HCT116 (cell line): ENCODE data around the gene UBASH3B. TPM values are rescaled to one million over a fixed set of nuclear protein-coding genes. Genes with fewer than 3 reads are reported as not detected.

ENCODE experiments used
- ATAC-seq: fragments of 200-7000 bp; cut with Tn5 transposase; 2 replicates; pipeline ENCODE4 v1.9.1; 2020; ENCODE audit warnings: mild to moderate bottlenecking, moderate library complexity
- BruUV-seq: library from RNA; stranded (reverse); fragments of 400-500 nt; replicated peaks from 2 replicates; lab custom pipeline; 2021; lab: Mats Ljungman, UMichigan
- CTCF ChIA-PET: fragments of 300-600 bp; sonication (Branson Sonifier 250); formaldehyde crosslinking; loops from one replicate; lab custom pipeline; 2021; ENCODE audit warnings: antibody characterized with exemption; lab: Charles Lee
- POLR2A ChIA-PET: fragments of 300-600, 350-600 bp; sonication (Branson Sonifier 250); formaldehyde crosslinking; loops from one replicate; lab custom pipeline; 2021; ENCODE audit warnings: antibody characterized with exemption; lab: Charles Lee
- RAD21 ChIA-PET, 2 experiments: fragments of 300-600 bp; sonication (Branson Sonifier 250); formaldehyde crosslinking; loops; one replicate each; lab custom pipeline; 2023; ENCODE audit warnings: low total read pairs in 2 of 2; ENCODE audit not compliant: uncharacterized antibody in 2 of 2, unreplicated experiment in 2 of 2, low non-redundant PET in 1 of 2; lab: Charles Lee
- DNase-seq: peaks from one replicate; pipeline ENCODE4 v3.0.0-alpha.2; 2010; ENCODE audit warnings: low read depth, low spot score
- H2AFZ ChIP-seq: fragments of 200-600 bp; shearing (Covaris generic), sonication (generic); 2 replicates; pipeline ENCODE4 v1.6.1; 2017; ENCODE audit warnings: low read depth, mixed run types, mixed read lengths, antibody characterized with exemption, low read length; ENCODE audit not compliant: poor library complexity, severe bottlenecking
- H3K27ac ChIP-seq: 2 replicates; pipeline ENCODE4 v1.5.1; 2012; ENCODE audit warnings: low read depth, low read length
- H3K27me3 ChIP-seq: fragments of 200-600 bp; sonication (generic); 2 replicates; pipeline ENCODE4 v1.6.1; 2016; ENCODE audit warnings: mixed run types, low read length, mixed read lengths; ENCODE audit not compliant: insufficient read depth
- H3K36me3 ChIP-seq, 2 experiments: fragments of 200-500 bp in 1 of 2; fragments of 200-600 bp in 1 of 2; sonication (Bioruptor generic) in 1 of 2; sonication (generic) in 1 of 2; 2 replicates each; pipeline versions ENCODE4 v1.5.1 to v1.6.1; 2014 to 2016; ENCODE audit warnings: low read length in 2 of 2, inconsistent platforms in 1 of 2, mixed read lengths in 1 of 2, mixed run types in 1 of 2; ENCODE audit not compliant: insufficient read depth in 2 of 2, control insufficient read depth in 1 of 2
- H3K4me1 ChIP-seq, 2 experiments: fragments of 200-600 bp in 1 of 2; sonication (generic) in 1 of 2; 2 replicates each; pipeline versions ENCODE4 v1.5.1 to v1.6.1; 2012 to 2017; ENCODE audit warnings: low read length in 2 of 2, inconsistent platforms in 1 of 2, mild to moderate bottlenecking in 1 of 2, mixed read lengths in 1 of 2, mixed run types in 1 of 2, moderate library complexity in 1 of 2; ENCODE audit not compliant: insufficient read depth in 2 of 2, control insufficient read depth in 1 of 2
- H3K4me2 ChIP-seq: fragments of 200-600 bp; sonication (generic); 2 replicates; pipeline ENCODE4 v1.6.1; 2017; ENCODE audit warnings: mixed run types, low read length, mixed read lengths
- H3K4me3 ChIP-seq, 2 experiments: fragments of 200-600 bp in 1 of 2; sonication (generic) in 1 of 2; replicated peaks in 1 of 2; 2 replicates each; pipeline ENCODE4 v1.5.1; 2011 to 2016; ENCODE audit warnings: low read length in 2 of 2, control low read depth in 1 of 2, low read depth in 1 of 2, mild to moderate bottlenecking in 1 of 2, mixed read lengths in 1 of 2, mixed run types in 1 of 2
- H3K79me2 ChIP-seq: fragments of 200-600 bp; sonication (generic); 2 replicates; pipeline ENCODE4 v1.6.1; 2017; ENCODE audit warnings: mild to moderate bottlenecking, mixed run types, low read length, moderate library complexity, mixed read lengths; ENCODE audit not compliant: insufficient read depth
- H3K9ac ChIP-seq: fragments of 200-600 bp; sonication (generic); 2 replicates; pipeline ENCODE4 v1.6.1; 2016; ENCODE audit warnings: low read length, mixed read lengths
- H3K9me2 ChIP-seq: fragments of 200-600 bp; sonication (generic), shearing (Covaris generic); 2 replicates; pipeline ENCODE4 v1.6.1; 2017; ENCODE audit warnings: mixed run types, mild to moderate bottlenecking, moderate library complexity; ENCODE audit not compliant: insufficient read depth
- H3K9me3 ChIP-seq, 2 experiments: fragments of 200-500 bp in 1 of 2; fragments of 200-600 bp in 1 of 2; sonication (Bioruptor generic) in 1 of 2; sonication (generic) in 1 of 2; 2 replicates each; pipeline ENCODE4 v1.6.1; 2014 to 2017; ENCODE audit warnings: low read length in 2 of 2, mixed read lengths in 2 of 2, inconsistent platforms in 1 of 2, low read depth in 1 of 2, mild to moderate bottlenecking in 1 of 2, mixed run types in 1 of 2, moderate library complexity in 1 of 2; ENCODE audit not compliant: control insufficient read depth in 1 of 2, insufficient read depth in 1 of 2
- H4K20me1 ChIP-seq: fragments of 200-600 bp; sonication (generic), shearing (Covaris generic); 2 replicates; pipeline ENCODE4 v1.6.1; 2017; ENCODE audit warnings: mixed run types, mild to moderate bottlenecking, moderate library complexity; ENCODE audit not compliant: insufficient read depth
- CBX3 ChIP-seq: IDR thresholded peaks from 2 replicates; pipeline ENCODE4 v1.6.1; 2012; ENCODE audit warnings: low read depth
- CEBPB ChIP-seq: IDR thresholded peaks from 2 replicates; pipeline ENCODE4 v1.6.1; 2012; ENCODE audit warnings: low read depth
- EZH2 ChIP-seq: fragments of 200-600 bp; sonication (generic); IDR thresholded peaks from 2 replicates; pipeline ENCODE4 v1.6.1; 2017; ENCODE audit warnings: antibody characterized with exemption, mixed run types
- FOSL1 ChIP-seq: IDR thresholded peaks from 2 replicates; pipeline ENCODE4 v1.6.1; 2012; ENCODE audit warnings: low read depth
- POLR2AphosphoS5 ChIP-seq: IDR thresholded peaks from 2 replicates; pipeline ENCODE4 v1.6.1; 2011; ENCODE audit warnings: mild to moderate bottlenecking, low read depth, low read length, moderate library complexity
- RAD21 ChIP-seq: IDR thresholded peaks from 2 replicates; pipeline ENCODE4 v1.6.1; 2012; ENCODE audit warnings: low read depth, mild to moderate bottlenecking
- REST ChIP-seq: IDR thresholded peaks from 2 replicates; pipeline ENCODE4 v1.6.1; 2012; ENCODE audit warnings: low read depth
- SP1 ChIP-seq: IDR thresholded peaks from 2 replicates; pipeline ENCODE4 v1.6.1; 2012; ENCODE audit warnings: low read depth
- TCF7L2 ChIP-seq: IDR thresholded peaks from 2 replicates; pipeline ENCODE4 v1.7.0; 2011; ENCODE audit warnings: borderline replicate concordance, inconsistent platforms; ENCODE audit not compliant: insufficient read depth, insufficient read length; ENCODE audit errors: extremely low read depth
- intact Hi-C: fragments of 100-400 bp; cut with micrococcal nuclease; formaldehyde crosslinking; loops from 2 replicates; pipeline ENCODE4 v1.10.0; 2022
- total RNA-seq: library from RNA; stranded (reverse); gene quantifications from one replicate; pipeline ENCODE4 v1.2.1, GENCODE V29; 2021; ENCODE audit not compliant: unreplicated experiment

Gene UBASH3B
- total RNA-seq, 1 experiment from 2014 or later: 40.3 TPM

GRCh38 chr11:122743949-122744348 is 88.4 kb downstream of the UBASH3B start:
- DNase-seq (no peak), ATAC-seq (no peak)
- Histone ChIP-seq H3K9me3 (no peaks in the 10 kb centered on the region), H2AFZ (no peak overlapping the region), H3K4me1 (no peaks in the 10 kb centered on the region), H3K27me3 (no peaks in the 10 kb centered on the region), H3K4me3 (no peak overlapping the region), H3K9me2 (no peaks in the 10 kb centered on the region), H4K20me1 (no peaks in the 10 kb centered on the region), H3K9ac (no peak overlapping the region), H3K27ac (no peak overlapping the region), H3K4me2 (no peak overlapping the region), H3K36me3 (no peaks in the 10 kb centered on the region), H3K79me2 (0 out of 2 replicates have a peak, but pooled peaks cover 6% of the 10 kb centered on the region)
- no peak for TF ChIP-seq TCF7L2
- no peak for TF ChIP-seq REST
- TF ChIP-seq EZH2: no peak
- TF ChIP-seq SP1: no peak
- no peak for TF ChIP-seq RAD21
- no peak for TF ChIP-seq CEBPB
- TF ChIP-seq FOSL1: no peak
- no peak for TF ChIP-seq CBX3
- no peak for TF ChIP-seq POLR2AphosphoS5
- ChIA-PET RAD21 (no interaction called here), CTCF (no interaction called here), POLR2A (no interaction called here)
- no TSS peak for BruUV-seq
- intact Hi-C loops: no loop called here
